GM21786 (cell line): Measurements from ENCODE around the gene PRSS56.
"Not testable (repeated sequence)": the region's sequence is repeated elsewhere in the genome, so short reads cannot be mapped to it uniquely, and the experiment has no call there.

Source experiments
- ATAC-seq: cut with Tn5 transposase; IDR thresholded peaks from one replicate; pipeline ENCODE4 v1.9.1; 2021; ENCODE audit not compliant: unreplicated experiment

PRSS56 gene

GRCh38 chr2:232524771-232525170 lies 4.6 kb downstream of the PRSS56 start:
- ATAC-seq: no peak

DNA sequence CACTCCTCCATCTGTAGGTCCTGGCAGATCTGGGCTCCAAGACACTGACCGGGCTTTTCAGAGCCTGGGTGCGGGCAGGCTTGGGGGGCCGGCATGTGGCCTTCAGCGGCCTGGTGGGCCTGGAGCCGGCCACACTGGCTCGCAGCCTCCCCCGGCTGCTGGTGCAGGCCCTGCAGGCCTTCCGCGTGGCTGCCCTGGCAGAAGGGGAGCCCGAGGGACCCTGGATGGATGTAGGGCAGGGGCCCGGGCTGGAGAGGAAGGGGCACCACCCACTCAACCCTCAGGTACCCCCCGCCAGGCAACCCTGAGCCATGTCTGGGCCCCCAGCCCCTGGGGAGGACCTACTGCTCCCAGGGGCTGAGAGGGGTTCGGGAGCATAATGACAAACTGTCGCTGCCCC lies 5.0 kb downstream of the PRSS56 start:
- ATAC-seq: no peak

DNA sequence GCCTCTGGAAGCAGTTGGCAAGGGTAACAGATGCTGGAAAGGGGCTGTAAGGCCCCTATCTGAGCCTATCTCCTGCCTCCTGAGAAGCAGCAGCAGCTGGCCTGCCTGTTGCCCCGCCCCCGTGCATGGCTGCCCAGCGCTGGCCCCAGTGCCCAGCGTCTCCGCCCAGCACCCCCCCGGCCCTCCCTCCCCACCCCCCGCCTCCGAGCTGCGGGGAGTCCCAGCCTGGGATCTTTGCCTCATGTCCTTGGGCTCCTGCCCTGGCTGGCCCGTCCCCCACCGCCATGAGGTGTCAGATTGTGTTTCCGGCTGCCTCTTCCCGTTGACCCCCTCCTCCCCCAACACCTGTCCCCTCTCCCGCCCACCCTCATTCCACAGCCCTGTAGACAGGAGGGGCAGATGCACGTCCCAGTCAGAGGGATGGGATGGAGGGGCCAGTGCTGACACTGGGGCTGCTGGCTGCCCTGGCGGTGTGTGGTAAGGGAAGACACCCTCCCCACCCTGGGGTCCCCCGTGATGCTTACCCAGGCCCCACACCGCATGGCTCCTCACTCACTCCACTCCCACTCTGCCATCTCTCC lies 5.7 kb downstream of the PRSS56 start, which contains the start of gene CHRND:
CHRND (plus strand) TSS at position 370 of the 581 bp plus-strand sequence; CDS start at position 426, 56 bp downstream.
- no peak for ATAC-seq

GRCh38 chr2:232526372-232526941 lies 6.3 kb downstream of the PRSS56 start:
- ATAC-seq: no peak

DNA sequence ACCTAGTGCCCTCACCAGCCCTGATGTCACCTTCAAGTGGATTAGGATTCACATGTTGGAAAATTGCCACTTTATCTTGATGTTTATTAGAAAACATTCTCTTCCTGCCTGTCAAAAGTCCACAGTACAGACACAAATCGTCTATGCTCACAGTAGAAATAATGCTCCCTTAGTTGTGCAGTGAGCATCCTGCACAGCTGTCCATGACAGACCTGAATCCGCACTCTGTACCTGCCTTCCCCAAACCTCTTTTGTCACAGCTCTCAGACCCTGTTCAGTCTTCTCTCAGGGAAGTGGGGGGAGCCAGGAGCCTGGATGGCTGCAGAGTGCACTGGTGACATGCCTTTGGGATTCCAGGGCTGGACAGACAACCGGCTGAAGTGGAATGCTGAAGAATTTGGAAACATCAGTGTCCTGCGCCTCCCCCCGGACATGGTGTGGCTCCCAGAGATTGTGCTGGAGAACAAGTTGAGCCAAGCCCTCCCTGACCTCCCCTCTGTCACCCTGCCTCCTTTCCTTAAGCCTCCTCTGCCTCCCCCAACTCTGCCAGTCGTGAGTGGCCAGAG lies 7.8 kb downstream of the PRSS56 start:
- no peak for ATAC-seq

- ATAC-seq: no peak
Observed at GRCh38 chr2:232528746-232529460, 8.7 kb downstream of the PRSS56 start.

GRCh38 chr2:232529806-232530547 lies 9.8 kb downstream of the PRSS56 start:
- no peak for ATAC-seq

- ATAC-seq: no peak
Observed at GRCh38 chr2:232530626-232531260, 10.6 kb downstream of the PRSS56 start.

- no peak for ATAC-seq
Observed at GRCh38 chr2:232532419-232532818, 12.2 kb downstream of the PRSS56 start.

DNA sequence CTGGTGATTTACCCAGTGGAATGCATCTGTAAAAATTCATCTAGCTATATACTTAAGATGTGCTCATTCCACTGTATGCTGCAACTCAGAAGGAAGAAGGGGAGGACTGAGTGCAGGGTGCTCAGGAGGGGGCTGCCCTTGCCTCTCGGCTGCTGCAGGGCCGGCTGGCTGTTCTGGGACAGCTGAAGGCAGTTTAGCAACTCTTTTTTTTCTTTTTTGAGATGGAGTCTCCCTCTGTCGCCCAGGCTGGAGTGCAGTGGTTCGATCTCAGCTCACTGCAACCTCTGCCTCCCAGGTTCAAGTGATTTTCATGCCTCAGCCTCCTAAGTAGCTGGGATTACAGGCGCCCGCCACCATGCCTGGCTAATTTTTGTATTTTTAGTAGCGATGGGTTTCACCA lies 12.6 kb downstream of the PRSS56 start:
- ATAC-seq: not testable (repeated sequence)

GRCh38 chr2:232533944-232534710 lies 13.9 kb downstream of the PRSS56 start:
- ATAC-seq: no peak

GRCh38 chr2:232534940-232535651 lies 14.9 kb downstream of the PRSS56 start:
- ATAC-seq: no peak

- ATAC-seq: no peak
Observed at GRCh38 chr2:232535761-232536530, 15.8 kb downstream of the PRSS56 start.

DNA sequence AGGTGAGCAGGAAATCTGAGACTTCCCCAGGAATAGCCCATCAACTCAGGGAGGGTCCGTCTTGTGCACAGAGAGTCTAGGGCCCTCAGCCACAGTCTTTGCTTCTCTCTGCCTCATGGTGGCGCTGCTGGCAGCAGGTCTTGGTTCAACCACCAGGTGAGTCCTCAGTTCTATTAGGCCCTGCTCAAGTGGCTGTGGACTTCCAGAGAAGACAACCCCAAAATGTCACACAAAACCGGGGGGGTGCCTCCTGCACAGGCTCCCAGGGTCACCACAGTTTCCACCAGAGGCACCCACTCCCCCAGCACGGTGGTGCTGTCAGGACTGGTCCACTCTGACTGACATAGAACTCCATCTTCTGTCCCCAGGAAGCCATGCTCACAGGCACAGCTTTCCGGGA lies 16.9 kb downstream of the PRSS56 start:
- ATAC-seq: no peak

DNA sequence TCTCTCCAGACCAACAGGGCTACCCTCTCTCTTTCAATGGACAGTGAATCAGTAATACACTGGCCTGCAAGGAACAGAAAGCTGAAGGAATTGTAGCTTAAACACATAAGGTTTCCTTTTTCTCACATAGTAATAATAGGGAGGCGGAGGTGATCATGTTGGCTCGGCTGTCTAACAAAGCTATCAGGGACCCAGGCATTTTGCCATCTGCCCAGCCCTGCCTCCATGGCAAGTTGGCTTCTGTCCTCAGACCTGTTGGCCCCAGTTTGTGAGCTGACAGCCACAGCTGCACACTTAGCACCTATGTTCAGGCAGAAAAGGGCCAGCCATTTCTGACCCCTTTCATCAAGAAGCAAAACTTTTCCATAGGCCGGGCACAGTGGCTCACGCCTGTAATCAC lies 17.3 kb downstream of the PRSS56 start:
- no peak for ATAC-seq

DNA sequence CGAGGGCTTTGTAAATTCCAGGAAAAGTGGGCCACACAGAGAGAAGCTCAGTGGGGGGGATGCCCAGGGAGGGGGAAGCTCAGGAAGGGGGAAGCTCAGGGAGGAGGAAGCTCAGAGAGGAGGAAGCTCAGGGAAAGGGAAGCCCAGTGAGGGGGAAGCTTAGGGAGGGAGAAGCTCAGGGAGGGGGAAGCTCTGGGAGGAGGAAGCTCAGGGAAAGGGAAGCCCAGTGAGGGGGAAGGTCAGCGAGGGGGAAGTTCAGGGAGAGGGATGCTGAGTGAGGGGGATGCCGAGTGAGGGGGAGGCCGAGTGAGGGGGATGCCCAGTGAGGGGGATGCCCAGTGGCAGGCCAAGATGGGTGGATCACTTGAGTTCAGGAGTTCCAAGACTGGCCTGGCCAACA lies 18.5 kb downstream of the PRSS56 start:
- ATAC-seq: no peak

DNA sequence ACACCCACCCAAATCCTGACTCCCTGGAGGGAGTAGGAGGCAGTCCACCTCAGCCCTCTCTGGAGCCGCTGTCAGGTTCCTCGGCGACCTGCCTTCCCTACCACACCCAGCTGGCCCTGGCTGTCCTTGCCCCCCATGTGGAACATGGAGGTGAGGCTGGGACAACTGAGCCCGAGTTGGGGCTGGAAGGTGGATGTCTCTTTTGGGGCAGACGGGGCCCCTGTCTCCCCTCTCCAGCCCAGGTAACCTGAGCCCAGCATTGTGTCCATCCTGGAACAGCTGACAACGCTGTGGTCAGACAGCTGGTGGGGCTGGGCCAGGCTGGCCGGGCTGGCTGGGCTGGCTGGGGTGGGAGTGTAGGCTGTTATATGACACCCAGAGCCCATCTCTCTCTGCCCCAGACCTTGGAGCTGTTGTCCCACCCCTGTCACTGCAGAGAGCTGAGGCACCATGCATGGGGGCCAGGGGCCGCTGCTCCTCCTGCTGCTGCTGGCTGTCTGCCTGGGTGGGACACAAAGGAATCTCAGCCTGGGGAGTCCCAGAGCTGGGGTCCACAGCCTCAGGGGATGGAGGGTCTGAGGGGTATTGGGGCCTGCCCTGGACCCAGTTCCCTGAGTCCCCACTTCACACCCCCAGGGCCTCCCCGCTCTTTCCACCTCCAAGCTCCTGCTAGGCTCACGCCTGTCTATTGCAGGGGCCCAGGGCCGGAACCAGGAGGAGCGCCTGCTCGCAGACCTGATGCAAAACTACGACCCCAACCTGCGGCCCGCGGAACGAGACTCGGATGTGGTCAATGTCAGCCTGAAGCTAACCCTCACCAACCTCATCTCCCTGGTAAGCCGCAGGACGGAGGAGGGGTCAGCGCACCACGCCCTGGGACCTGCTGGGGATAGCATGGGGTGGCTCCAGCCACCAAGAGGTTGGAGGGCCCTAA lies 19.4 kb downstream of the PRSS56 start, which contains the start of gene CHRNG:
CHRNG (plus strand) TSS at position 395 of the 934 bp plus-strand sequence; CDS start at position 451, 56 bp downstream.
- no peak for ATAC-seq
